ENCODE data around the gene CDH4.

GRCh38 chr20:61234224-61234890 is 17.7 kb upstream of the CDH4 start:
- TF ChIP-seq EP300 (IDR thresholded peaks at IDR 0.05; ENCODE audit: low read depth) (no peak), CTCF (IDR thresholded peaks at IDR 0.05) (no peak), POLR2A (IDR thresholded peaks at IDR 0.05) (no peak)
